GM19099 (cell line): ENCODE data around the gene VPS33B.

Experiments
- POLR2A ChIP-seq: IDR thresholded peaks from 3 replicates; pipeline ENCODE4 v1.6.1; 2011; ENCODE audit warnings: low read depth; ENCODE audit not compliant: insufficient read length; ENCODE audit errors: extremely low read depth

Gene VPS33B

GRCh38 chr15:91045065-91045464, 22.7 kb upstream of the VPS33B start:
- no peak for TF ChIP-seq POLR2A

DNA sequence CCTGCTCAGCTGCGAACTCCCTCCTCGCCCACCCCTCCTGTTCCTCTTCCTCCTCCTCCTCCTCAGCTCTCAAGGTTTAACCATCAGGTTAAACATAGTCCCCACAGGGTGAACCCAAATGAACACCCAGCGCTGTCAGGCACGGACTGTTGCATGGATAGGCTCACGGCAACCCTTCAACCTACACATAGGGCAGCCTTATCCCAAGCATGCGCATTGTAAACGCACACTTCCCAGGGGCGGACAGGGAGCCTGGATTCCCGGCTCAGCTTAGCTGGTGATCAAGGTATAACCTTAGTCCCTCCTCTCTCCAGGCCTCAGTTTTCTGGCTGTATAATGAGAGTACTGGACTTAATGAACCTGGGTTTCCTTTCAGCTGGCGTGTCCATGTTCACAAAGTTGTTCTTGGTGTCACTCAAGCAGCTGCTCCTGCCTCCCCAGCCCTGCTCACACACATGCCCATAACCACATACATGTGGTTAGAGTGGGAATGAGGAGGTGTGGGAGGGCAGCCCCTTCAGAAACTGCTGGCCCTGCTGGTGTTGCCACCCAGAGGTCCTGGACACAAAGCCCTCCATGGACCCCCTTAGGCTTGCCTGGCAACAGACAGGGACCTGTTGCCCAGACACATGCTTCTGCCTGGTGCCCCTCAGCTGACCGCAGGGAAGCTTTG, 20.9 kb upstream of the VPS33B start:
- TF ChIP-seq POLR2A, result no peak

- no peak for TF ChIP-seq POLR2A
Measured at GRCh38 chr15:91040856-91041255, 18.5 kb upstream of the VPS33B start.

- no peak for TF ChIP-seq POLR2A
Measured at GRCh38 chr15:91039996-91040395, 17.6 kb upstream of the VPS33B start.

GRCh38 chr15:91032919-91033803, 10.8 kb upstream of the VPS33B start:
- no peak for TF ChIP-seq POLR2A

GRCh38 chr15:91031796-91032195, 9.4 kb upstream of the VPS33B start:
- no peak for TF ChIP-seq POLR2A

GRCh38 chr15:91027677-91028076, 5.3 kb upstream of the VPS33B start:
- TF ChIP-seq POLR2A, result no peak

DNA sequence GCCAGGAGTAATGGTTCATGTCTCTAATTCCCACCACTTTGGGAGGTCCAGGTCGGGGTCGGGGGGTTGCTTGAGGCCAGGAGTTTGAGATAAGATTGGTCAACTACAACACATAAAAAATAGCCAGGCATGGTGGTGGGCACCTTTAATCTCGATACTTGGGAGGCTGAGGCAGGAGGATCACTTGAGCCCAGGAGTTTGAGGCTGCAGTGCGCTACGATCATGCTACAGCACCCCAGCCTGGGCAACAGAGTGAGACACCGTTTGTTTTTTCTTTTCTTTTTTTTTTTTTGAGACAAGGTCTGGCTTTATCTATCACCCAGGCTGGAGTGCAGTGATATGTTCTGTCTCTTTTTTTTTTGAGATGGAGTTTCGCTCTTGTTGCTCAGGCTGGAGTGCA, 1.3 kb upstream of the VPS33B start:
- TF ChIP-seq POLR2A, result no peak

GRCh38 chr15:91022832-91023129, 387 bp upstream of the VPS33B start:
- TF ChIP-seq POLR2A, result no peak

DNA sequence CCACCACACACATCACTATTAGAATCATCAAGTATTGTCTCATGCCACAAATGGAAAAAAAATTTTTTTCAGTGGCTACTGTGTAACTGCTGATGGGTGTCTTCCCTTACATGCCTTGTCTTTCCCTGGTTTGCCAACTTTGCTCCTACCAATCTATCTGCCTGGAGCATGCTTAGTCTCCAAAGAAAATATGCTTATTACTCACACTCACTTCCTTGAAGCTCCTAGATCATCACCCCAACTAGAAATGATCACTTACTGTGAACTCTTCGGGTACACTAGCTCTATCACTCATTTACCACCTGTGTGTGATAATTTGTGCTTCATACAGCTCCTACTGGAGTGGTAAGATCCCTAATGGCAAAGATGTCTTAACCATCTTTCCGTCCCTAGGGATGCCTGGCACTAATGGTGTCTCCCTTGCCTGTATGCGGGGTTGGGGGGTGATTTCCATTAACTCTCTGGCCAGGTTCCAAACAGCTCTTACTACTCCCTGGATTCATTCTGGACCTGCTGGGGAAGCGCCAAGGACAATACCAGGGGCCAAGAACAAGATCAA, 799 bp downstream of the VPS33B start:
- TF ChIP-seq POLR2A, result no peak

GRCh38 chr15:91018158-91018557, 4.2 kb downstream of the VPS33B start:
- no peak for TF ChIP-seq POLR2A

- no peak for TF ChIP-seq POLR2A
Measured at GRCh38 chr15:91017716-91018115, 4.7 kb downstream of the VPS33B start.

- TF ChIP-seq POLR2A, result no peak
Measured at GRCh38 chr15:91007266-91007665, 15.1 kb downstream of the VPS33B start.

DNA sequence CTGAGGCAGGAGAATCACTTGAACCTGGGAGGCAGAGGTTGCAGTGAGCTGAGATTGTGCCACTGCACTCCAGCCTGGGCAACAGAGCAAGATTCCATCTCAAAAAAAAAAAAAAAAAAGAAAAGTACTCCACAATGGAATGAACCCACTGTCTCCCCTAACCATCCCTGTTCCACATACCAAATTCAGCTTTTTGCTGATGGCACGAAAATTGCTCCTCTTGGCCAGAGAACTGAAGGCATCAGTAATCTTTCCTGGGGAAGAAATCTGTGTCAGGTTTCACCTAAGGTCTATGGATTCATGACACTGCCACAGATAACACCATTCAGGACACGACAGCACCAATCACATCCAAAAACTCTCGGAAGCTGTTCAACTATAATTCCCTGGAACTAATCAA, 21.2 kb downstream of the VPS33B start:
- TF ChIP-seq POLR2A, result no peak

- TF ChIP-seq POLR2A, result no peak
Measured at GRCh38 chr15:90998737-90999136, 23.7 kb downstream of the VPS33B start.
